HepG2 (cell line): ENCODE measurements around the gene ZNF189. TPM values are rescaled to one million over a fixed set of nuclear protein-coding genes. Genes with fewer than 3 reads are reported as not detected.

Experiments used
- BRD4 ChIP-seq: sonication (generic); formaldehyde crosslinking; IDR thresholded peaks from 2 replicates; pipeline ENCODE4 v1.4.0; 2020; ENCODE audit warnings: missing genetic modification reagents
- CHCHD3 ChIP-seq: sonication (generic); formaldehyde crosslinking; IDR thresholded peaks from 2 replicates; pipeline ENCODE4 v1.8.0; 2022; ENCODE audit warnings: mild to moderate bottlenecking, missing genetic modification reagents, moderate library complexity
- CREB1 ChIP-seq, 2 experiments: fragments of 450-650 bp in 1 of 2; IDR thresholded peaks; 2 replicates each; pipeline ENCODE4 v1.6.1; 2016 to 2017; ENCODE audit warnings: control low read depth in 1 of 2, mild to moderate bottlenecking in 1 of 2, missing compliant biosample characterization in 1 of 2, missing genetic modification characterization in 1 of 2
- MAFK ChIP-seq, 2 experiments: IDR thresholded peaks in 1 of 2; conservative IDR thresholded peaks in 1 of 2; 2 replicates each; pipeline ENCODE4 v1.6.1; 2011; ENCODE audit warnings: improper control_type of control experiment in 2 of 2, low read length in 2 of 2
- MEIS1 ChIP-seq: sonication (generic); formaldehyde crosslinking; IDR thresholded peaks from 2 replicates; pipeline ENCODE4 v1.9.0; 2021; ENCODE audit warnings: mild to moderate bottlenecking, missing genetic modification reagents, moderate library complexity, borderline replicate concordance
- NR0B2 ChIP-seq: sonication (generic); formaldehyde crosslinking; IDR thresholded peaks from 2 replicates; pipeline ENCODE4 v1.4.0; 2020; ENCODE audit warnings: mild to moderate bottlenecking, missing genetic modification reagents
- RNF2 ChIP-seq: fragments of 450-650 bp; conservative IDR thresholded peaks from 2 replicates; pipeline ENCODE4 v1.6.1; 2016; ENCODE audit warnings: low read depth
- STAG1 ChIP-seq: sonication (generic); formaldehyde crosslinking; IDR thresholded peaks from 2 replicates; pipeline ENCODE4 v1.4.0; 2020; ENCODE audit warnings: missing genetic modification reagents
- TCF12 ChIP-seq, 2 experiments: fragments of 450-650 bp in 1 of 2; sonication (generic) in 1 of 2; formaldehyde crosslinking in 1 of 2; IDR thresholded peaks; 2 replicates each; pipeline versions ENCODE4 v1.6.1 to v1.8.0; 2017 to 2022; ENCODE audit warnings: antibody characterized with exemption in 1 of 2, mild to moderate bottlenecking in 1 of 2, missing genetic modification reagents in 1 of 2, moderate library complexity in 1 of 2
- TEAD2 ChIP-seq: sonication (generic); formaldehyde crosslinking; IDR thresholded peaks from 2 replicates; pipeline ENCODE4 v1.9.0; 2021; ENCODE audit warnings: missing genetic modification reagents
- WIZ ChIP-seq: sonication (generic); formaldehyde crosslinking; IDR thresholded peaks from 2 replicates; pipeline ENCODE4 v1.5.1; 2020; ENCODE audit warnings: mild to moderate bottlenecking, missing genetic modification reagents
- ZFP37 ChIP-seq: sonication (generic); formaldehyde crosslinking; IDR thresholded peaks from 2 replicates; pipeline ENCODE4 v1.4.0; 2020; ENCODE audit warnings: missing genetic modification reagents, borderline replicate concordance
- ZKSCAN1 ChIP-seq: fragments of 150-350 bp; IDR thresholded peaks from 2 replicates; pipeline ENCODE4 v1.6.1; 2014; ENCODE audit warnings: low read length
- ZNF207 ChIP-seq: fragments of 450-650 bp; IDR thresholded peaks from 2 replicates; pipeline ENCODE4 v1.6.1; 2016; ENCODE audit warnings: antibody characterized with exemption, borderline replicate concordance
- ZNF274 ChIP-seq: sonication (generic); formaldehyde crosslinking; IDR thresholded peaks from 2 replicates; pipeline ENCODE4 v1.5.1; 2020; ENCODE audit warnings: mild to moderate bottlenecking, missing genetic modification reagents
- ZNF331 ChIP-seq: sonication (generic); formaldehyde crosslinking; IDR thresholded peaks from 2 replicates; pipeline ENCODE4 v1.4.0; 2020; ENCODE audit warnings: missing genetic modification reagents
- ZNF512 ChIP-seq: sonication (generic); formaldehyde crosslinking; IDR thresholded peaks from 2 replicates; pipeline ENCODE4 v1.4.0; 2020; ENCODE audit warnings: mild to moderate bottlenecking, missing genetic modification reagents
- ZNF572 ChIP-seq: sonication (generic); formaldehyde crosslinking; IDR thresholded peaks from 2 replicates; pipeline ENCODE4 v1.5.1; 2020; ENCODE audit warnings: mild to moderate bottlenecking, missing genetic modification reagents
- ZNF652 ChIP-seq: IDR thresholded peaks from 2 replicates; pipeline ENCODE4 v1.6.1; 2016; ENCODE audit warnings: low read depth, borderline replicate concordance
- ZNF776 ChIP-seq: sonication (generic); formaldehyde crosslinking; IDR thresholded peaks from 2 replicates; pipeline ENCODE4 v1.4.0; 2020; ENCODE audit warnings: mild to moderate bottlenecking, missing genetic modification reagents
- ZSCAN22 ChIP-seq: sonication (generic); formaldehyde crosslinking; IDR thresholded peaks from 2 replicates; pipeline ENCODE4 v1.4.0; 2020; ENCODE audit warnings: mild to moderate bottlenecking, missing genetic modification reagents
- polyA plus RNA-seq, 8 experiments: library from polyadenylated mRNA; depleted of rRNA in 3 of 8; stranded (reverse) in 7 of 8; unstranded in 1 of 8; fragments of >200 nt; fragmentation: Illumina TruSeq in 4 of 8; extraction: Trizol in 4 of 8; gene quantifications; 2 replicates each; pipeline versions ENCODE4 v1.2.1 to v1.2.3, GENCODE V29; 2011 to 2016; ENCODE audit warnings: low read depth in 4 of 8, missing spikeins in 1 of 8, mixed read lengths in 1 of 8; ENCODE audit not compliant: insufficient read depth in 1 of 8
- total RNA-seq, 5 experiments: library from RNA; depleted of rRNA; stranded (reverse); fragments of >200 nt; fragmentation: Illumina TruSeq; extraction: Trizol; gene quantifications; 2 replicates each; pipeline ENCODE4 v1.2.3, GENCODE V29; 2016; ENCODE audit warnings: low read depth in 1 of 5
- TF ChIP-seq, protein P1 (sequence below): sonication (generic); formaldehyde crosslinking; IDR thresholded peaks from 2 replicates; pipeline ENCODE4 v1.8.0; 2022; ENCODE audit warnings: mild to moderate bottlenecking, missing genetic modification reagents, moderate library complexity
- TF ChIP-seq, protein P2 (sequence below): sonication (generic); formaldehyde crosslinking; IDR thresholded peaks from 2 replicates; pipeline ENCODE4 v1.4.0; 2020; ENCODE audit warnings: mild to moderate bottlenecking, missing genetic modification reagents

The ZNF189 gene
- total and polyA plus RNA-seq, 2 of the 13 experiments (the other 11 are each of a cell fraction or from before 2014, with no cell fraction given), result 8.4 to 50.0 TPM

GRCh38 chr9:101398068-101398929 lies at the start of gene ZNF189, which contains the start of gene MRPL50 (continued):
- TF ChIP-seq STAG1, result no peak
- no peak for TF ChIP-seq ZNF572 (CRISPR knock-in tag)
- no peak; the same call in 1 of the 2 replicates for TF ChIP-seq MEIS1 (CRISPR knock-in tag)
- peak; percentile 43; the same call in 1 of the 2 replicates for TF ChIP-seq RNF2
- no peak for TF ChIP-seq ZNF776
- TF ChIP-seq ZFP37, result no peak; the same call in 1 of the 2 replicates
- TF ChIP-seq MAFK (conservative IDR thresholded peaks at IDR 0.05 in 1 of 2, IDR thresholded peaks at IDR 0.05 in 1 of 2; ENCODE audit: low read length in 2 of 2), result no peak
- TF ChIP-seq WIZ (CRISPR knock-in tag), result no peak; the same call in 1 of the 2 replicates
- TF ChIP-seq NR0B2 (CRISPR knock-in tag), result no peak
- TF ChIP-seq ZNF331, result no peak
- TF ChIP-seq TEAD2 (CRISPR knock-in tag), result no peak
- TF ChIP-seq ZKSCAN1, result no peak
- TF ChIP-seq ZNF652, result no peak
- no peak for TF ChIP-seq TCF12 (IDR thresholded peaks at IDR 0.05)
- TF ChIP-seq TCF12 (CRISPR knock-in tag; IDR thresholded peaks at IDR 0.05), result no peak
- TF ChIP-seq, protein P1, sequence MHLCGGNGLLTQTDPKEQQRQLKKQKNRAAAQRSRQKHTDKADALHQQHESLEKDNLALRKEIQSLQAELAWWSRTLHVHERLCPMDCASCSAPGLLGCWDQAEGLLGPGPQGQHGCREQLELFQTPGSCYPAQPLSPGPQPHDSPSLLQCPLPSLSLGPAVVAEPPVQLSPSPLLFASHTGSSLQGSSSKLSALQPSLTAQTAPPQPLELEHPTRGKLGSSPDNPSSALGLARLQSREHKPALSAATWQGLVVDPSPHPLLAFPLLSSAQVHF, result no peak
- TF ChIP-seq, protein P2, sequence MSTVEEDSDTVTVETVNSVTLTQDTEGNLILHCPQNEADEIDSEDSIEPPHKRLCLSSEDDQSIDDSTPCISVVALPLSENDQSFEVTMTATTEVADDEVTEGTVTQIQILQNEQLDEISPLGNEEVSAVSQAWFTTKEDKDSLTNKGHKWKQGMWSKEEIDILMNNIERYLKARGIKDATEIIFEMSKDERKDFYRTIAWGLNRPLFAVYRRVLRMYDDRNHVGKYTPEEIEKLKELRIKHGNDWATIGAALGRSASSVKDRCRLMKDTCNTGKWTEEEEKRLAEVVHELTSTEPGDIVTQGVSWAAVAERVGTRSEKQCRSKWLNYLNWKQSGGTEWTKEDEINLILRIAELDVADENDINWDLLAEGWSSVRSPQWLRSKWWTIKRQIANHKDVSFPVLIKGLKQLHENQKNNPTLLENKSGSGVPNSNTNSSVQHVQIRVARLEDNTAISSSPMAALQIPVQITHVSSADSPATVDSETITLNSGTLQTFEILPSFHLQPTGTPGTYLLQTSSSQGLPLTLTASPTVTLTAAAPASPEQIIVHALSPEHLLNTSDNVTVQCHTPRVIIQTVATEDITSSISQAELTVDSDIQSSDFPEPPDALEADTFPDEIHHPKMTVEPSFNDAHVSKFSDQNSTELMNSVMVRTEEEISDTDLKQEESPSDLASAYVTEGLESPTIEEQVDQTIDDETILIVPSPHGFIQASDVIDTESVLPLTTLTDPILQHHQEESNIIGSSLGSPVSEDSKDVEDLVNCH (CRISPR knock-in tag), result no peak
- TF ChIP-seq CREB1 (IDR thresholded peaks at IDR 0.05), result peak; percentile 92
- TF ChIP-seq CREB1 (CRISPR knock-in tag; IDR thresholded peaks at IDR 0.05), result peak; percentile 98
- no peak for TF ChIP-seq ZNF274
- TF ChIP-seq CHCHD3 (CRISPR knock-in tag), result no peak
- peak; percentile 78; the same call in 1 of the 2 replicates for TF ChIP-seq BRD4 (CRISPR knock-in tag)
- peak; percentile 60; the same call in 1 of the 2 replicates for TF ChIP-seq ZSCAN22 (CRISPR knock-in tag)
- TF ChIP-seq ZNF207, result no peak
- TF ChIP-seq ZNF512 (CRISPR knock-in tag), result no peak
